Measurements from ENCODE around the gene UQCR10. TPM values are rescaled to one million over a fixed set of nuclear protein-coding genes. Genes with fewer than 3 reads are reported as not detected.

Gene UQCR10
- total RNA-seq, 1 experiment from 2014 or later = 93.7 TPM

GRCh38 chr22:29737251-29738117, 29.7 kb upstream of the UQCR10 start:
- intact Hi-C loops (cut with micrococcal nuclease; ENCODE audit: unreplicated experiment) (no loop called here), in situ Hi-C loops (cut with HindIII; ENCODE audit: low pct_unique_long_range_greater_than_20kb, low sequenced_read_pairs) (no loop called here)
- ChIA-PET CTCF (interaction anchor here (0.7 kb wide), 1 partner anchor 320 kb away, joined by 4 read pairs; no protein-coding TSS in a partner anchor), POLR2A (no interaction called here)
- Histone ChIP-seq H3K4me3 (ENCODE audit: low read depth in 2 of 2, low read length in 2 of 2) (no peak overlapping the region), H3K9me3 (ENCODE audit: control insufficient read depth, insufficient read depth, low read depth, low read length) (no peaks in the 10 kb centered on the region), H3K4me1 (ENCODE audit: control insufficient read depth, insufficient read depth, low read length) (peaks cover 2% of the 10 kb centered on the region; the same call in 1 of the 2 replicates), H3K36me3 (ENCODE audit: control insufficient read depth, insufficient read depth, low read length) (no peaks in the 10 kb centered on the region), H3K27ac (ENCODE audit: low read length) (no peak overlapping the region), H3K27me3 (ENCODE audit: control insufficient read depth, insufficient read depth, low read length) (no peaks in the 10 kb centered on the region)
- no peak for TF ChIP-seq SIN3A (IDR thresholded peaks at IDR 0.05; ENCODE audit: borderline replicate concordance, insufficient read depth, low read depth, low read length)
- TF ChIP-seq REST (IDR thresholded peaks at IDR 0.05; ENCODE audit: insufficient read depth in 1 of 2, low read depth in 2 of 2, low read length in 1 of 2) = no peak
- no TSS peak for BruUV-seq (replicated peaks)
- no peak for DNase-seq (ENCODE audit: low read depth, low spot score)
- no peak for ATAC-seq

GRCh38 chr22:29738118-29738815, 28.9 kb upstream of the UQCR10 start:
- H3K4me3 ChIP-seq (ENCODE audit: low read depth in 2 of 2, low read length in 2 of 2) = no peak overlapping the region
- H3K27ac ChIP-seq (ENCODE audit: low read length) = no peak overlapping the region
- POLR2A ChIA-PET = no interaction called here
- no TSS peak for BruUV-seq (replicated peaks)
- no peak for DNase-seq (ENCODE audit: low read depth, low spot score)
- TF ChIP-seq POLR2AphosphoS5 (IDR thresholded peaks at IDR 0.05; ENCODE audit: low read depth, low read length) (no peak), REST (IDR thresholded peaks at IDR 0.05; ENCODE audit: insufficient read depth in 1 of 2, low read depth in 2 of 2, low read length in 1 of 2) (no peak), CTCF (IDR thresholded peaks at IDR 0.05) (no peak), TCF7L2 (IDR thresholded peaks at IDR 0.05; ENCODE audit: low read depth, low read length) (no peak), SIN3A (IDR thresholded peaks at IDR 0.05; ENCODE audit: borderline replicate concordance, insufficient read depth, low read depth, low read length) (no peak)
- ATAC-seq = no peak
- intact Hi-C loops (cut with micrococcal nuclease; ENCODE audit: unreplicated experiment) (no loop called here), in situ Hi-C loops (cut with HindIII; ENCODE audit: low pct_unique_long_range_greater_than_20kb, low sequenced_read_pairs) (no loop called here)
- no peaks in the 10 kb centered on the region for H3K36me3 ChIP-seq (ENCODE audit: control insufficient read depth, insufficient read depth, low read length)
- CTCF ChIA-PET = no interaction called here
- no peaks in the 10 kb centered on the region for H3K27me3 ChIP-seq (ENCODE audit: control insufficient read depth, insufficient read depth, low read length)
- no peaks in the 10 kb centered on the region for H3K9me3 ChIP-seq (ENCODE audit: control insufficient read depth, insufficient read depth, low read depth, low read length)
- 0 out of 2 replicates have a peak, but pooled peaks cover under 1% of the 10 kb centered on the region for H3K4me1 ChIP-seq (ENCODE audit: control insufficient read depth, insufficient read depth, low read length)

Data from Panc1 (cell line).